HG03025 (cell line): ENCODE data around the gene NECAP2.
"Not testable (repeated sequence)": the region's sequence is repeated elsewhere in the genome, so short reads cannot be mapped to it uniquely, and the experiment has no call there.

ENCODE experiments used
- ATAC-seq: cut with Tn5 transposase; IDR thresholded peaks from one replicate; pipeline ENCODE4 v1.9.1; 2021; ENCODE audit warnings: mild to moderate bottlenecking, moderate library complexity; ENCODE audit not compliant: unreplicated experiment, low FRiP score

Gene NECAP2

DNA sequence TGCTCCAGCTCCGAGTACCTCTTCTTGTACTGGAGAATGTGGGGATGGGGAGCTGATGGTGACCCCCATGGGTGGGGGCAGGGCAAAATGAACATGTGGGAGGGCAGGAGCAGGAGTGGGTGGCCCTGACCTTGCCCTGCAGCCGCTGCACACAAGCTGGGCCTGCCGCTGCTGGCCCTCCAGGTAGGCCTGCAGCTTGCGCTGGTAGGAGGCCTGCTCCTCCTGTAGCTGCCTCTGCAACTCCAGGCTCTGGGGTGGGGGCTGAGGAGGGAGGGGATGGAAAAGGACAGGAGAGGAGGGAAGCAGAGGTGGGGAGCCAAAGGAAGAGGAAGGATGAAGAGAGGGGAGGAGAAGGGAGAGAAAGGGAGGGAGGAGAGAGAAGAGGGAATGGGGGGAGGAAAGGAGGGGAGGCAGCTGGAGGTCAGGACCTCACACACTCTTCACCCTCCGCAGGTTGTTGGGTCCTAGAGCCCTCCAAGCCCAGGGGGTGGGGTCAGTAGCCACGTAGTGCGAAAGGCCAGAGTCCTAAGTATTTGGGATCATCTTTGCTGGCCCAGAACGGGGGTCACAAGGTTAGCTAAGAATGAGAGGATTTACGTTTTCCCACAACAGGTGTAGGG is 50.6 kb downstream of the NECAP2 start:
- ATAC-seq = no peak

DNA sequence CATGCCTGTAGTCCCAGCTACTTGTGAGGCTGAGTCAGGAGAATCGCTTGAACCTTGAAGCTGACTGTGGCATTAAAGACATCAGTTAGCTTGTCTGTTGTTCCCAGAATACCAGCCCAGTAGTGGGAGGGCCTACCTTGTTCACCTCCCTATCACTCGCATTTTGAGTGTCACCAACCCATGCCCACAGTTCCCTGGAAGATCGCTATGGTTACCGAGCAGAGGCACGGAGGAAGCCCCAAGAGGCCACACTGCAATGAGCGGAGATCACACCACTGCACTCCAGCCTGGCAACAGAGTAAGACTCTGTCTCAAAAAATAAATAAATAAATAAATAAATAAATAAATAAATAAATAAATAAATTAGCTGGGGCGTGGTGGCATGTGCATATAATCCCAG is 52.4 kb downstream of the NECAP2 start:
- not testable (repeated sequence) for ATAC-seq

DNA sequence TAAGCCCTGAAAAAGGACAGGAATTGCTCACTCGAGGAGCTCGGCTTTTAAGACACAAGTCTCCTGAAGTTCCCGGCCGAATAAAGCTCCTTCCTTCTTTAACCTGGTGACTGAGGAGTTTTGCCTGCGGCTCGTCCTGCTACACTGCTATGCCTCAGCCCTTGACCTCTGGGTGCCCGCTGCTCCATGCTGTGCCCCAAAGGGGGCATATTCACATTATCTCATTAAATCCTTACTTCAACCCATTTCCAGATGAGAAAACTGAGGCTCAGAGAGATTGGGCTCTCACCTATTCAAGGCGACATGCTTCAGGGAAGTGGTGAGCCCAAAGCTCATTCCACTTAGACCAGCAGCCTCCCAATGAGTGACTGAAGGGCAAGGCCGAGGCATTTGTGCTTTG is 53.2 kb downstream of the NECAP2 start:
- ATAC-seq = not testable (repeated sequence)

DNA sequence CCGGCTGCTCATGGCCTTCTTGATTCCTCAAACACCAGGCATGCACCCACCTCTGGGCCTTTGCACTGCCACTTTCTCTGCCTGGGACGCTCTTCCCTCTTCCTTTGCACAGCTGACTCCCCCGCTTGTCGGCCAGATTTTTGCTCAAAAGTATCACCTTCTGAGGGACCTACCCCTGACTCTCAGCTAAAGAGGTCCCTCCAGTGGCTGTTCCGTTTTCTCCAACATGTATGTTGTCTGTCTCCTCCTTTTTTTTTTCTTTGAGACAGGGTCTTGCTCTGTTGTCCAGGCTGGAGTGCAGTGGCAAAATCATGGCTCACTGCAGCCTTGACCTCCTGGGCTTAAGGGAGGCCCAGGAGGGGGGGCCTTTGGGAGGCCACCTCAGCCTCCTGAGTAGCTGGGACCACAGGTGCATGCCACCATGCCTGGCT is 57.0 kb downstream of the NECAP2 start:
- ATAC-seq = not testable (repeated sequence)

DNA sequence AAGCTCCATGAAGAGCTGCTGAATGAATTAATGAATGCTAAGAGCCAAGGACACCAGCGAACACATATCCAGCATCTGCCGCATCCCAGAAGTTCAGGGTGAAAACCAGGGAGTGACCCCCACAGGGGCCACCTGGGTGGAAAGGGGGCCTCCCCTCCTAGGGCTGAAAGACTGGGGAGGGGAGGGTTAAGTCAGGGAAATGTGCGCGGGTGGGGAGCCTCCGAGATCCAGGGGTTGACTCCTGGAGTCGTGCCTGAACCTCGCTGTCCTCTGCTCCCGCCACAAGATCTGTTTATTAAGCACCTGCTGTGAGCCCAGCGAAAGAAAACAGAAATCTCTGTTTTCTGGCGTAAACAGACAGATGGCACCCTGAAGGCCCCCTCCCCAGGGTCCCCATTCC is 57.5 kb downstream of the NECAP2 start:
- ATAC-seq = not testable (repeated sequence)

DNA sequence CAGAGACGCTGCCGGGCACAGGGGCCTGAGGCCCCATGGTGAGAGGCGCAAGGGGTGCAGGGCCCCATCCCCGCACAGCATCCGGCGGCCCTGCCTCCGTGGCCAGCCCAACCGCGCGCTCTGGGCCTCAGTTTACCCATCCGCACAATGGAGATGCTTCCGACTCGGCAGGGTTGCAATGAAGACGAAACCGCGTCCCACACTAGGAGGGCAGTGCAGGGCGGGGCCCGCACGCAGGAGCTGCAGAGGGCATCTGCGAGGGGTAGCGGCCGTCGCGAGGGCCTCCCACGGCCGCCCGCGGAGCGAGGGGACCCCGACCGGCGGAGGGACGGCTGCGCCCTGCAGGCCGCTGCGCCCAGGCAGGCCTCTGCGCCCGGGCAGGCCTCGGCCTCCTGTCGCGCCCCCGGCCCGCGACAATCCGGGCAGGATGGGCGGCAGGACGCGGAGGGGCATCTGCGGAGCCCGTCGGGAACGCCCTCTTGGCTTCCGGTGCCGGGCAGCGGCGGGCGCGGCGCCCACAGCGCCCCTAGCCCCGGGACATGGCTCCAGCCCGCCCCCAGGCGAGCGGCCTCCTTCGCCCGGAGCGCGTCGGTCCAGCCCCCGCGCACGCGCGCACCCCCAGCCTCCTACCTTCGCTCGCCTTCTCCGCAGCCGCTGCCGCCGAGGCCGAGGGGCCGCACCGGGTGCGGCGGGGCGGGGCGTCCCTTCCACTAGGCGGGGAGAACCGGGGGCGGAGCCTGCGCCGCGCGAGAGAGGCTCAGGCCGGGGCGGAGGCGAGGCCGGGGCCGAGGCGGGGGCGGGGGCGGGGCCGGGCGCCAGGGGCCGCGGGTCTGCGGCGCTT is 58.3 kb downstream of the NECAP2 start:
- peak; percentile 61 for ATAC-seq

DNA sequence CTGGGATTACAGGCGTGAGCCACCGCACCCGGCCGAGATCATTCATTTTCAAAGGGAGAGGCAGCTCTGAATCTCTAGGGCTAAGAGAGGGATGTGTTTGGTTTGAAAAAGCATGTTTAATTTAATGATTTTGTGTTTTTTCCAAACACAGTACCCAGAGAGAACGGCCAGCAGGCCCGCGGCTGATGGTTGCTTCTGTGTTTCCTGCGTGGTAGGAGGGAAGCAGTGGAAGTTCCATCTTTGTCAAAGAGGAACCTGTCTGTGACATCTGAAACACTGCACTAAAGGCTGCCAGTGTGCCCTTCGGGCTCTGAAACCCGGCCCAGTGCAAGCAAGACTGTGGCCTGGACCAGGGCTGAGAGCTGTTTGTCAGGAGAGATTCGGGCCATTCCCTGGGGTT is 59.9 kb downstream of the NECAP2 start:
- not testable (repeated sequence) for ATAC-seq

DNA sequence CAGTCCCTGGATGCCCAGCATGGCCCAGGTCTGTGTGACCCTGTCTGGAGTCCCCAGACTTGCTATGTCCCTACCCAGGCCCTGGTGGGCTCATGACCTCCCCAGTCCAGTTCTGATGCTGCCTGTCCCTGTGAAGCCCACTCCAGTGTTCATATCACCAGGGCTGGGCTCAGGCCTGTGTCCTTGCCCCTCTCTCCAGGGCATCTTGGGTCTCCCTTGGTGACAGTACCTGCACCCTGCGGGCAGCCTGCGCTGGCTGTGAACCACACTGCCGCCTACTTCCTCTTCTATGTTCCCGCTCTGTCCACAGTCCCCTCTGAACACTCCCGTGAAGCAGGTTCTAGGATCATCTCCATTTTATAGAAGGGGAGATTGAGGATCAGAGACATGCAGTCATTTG is 60.5 kb downstream of the NECAP2 start:
- not testable (repeated sequence) for ATAC-seq

DNA sequence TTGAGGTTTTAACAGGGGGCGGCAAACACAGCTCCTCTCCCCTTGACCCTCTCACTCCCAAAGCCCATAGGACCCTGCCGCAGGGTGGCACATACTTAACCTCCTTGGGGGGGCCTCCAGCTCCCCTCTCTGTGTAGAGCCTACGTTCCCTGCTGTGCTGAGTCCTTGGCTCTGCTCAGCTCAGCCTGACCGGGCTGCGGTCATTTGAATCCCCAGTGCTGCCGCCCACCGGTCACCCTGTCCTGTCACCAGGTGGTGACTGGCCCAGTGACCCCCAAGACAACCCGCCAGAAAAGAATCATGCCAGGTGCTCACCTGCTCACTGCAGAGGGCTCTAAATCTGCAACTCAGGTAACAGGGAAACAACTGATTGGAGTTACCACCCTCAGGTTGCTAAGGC is 60.9 kb downstream of the NECAP2 start:
- ATAC-seq = not testable (repeated sequence)

DNA sequence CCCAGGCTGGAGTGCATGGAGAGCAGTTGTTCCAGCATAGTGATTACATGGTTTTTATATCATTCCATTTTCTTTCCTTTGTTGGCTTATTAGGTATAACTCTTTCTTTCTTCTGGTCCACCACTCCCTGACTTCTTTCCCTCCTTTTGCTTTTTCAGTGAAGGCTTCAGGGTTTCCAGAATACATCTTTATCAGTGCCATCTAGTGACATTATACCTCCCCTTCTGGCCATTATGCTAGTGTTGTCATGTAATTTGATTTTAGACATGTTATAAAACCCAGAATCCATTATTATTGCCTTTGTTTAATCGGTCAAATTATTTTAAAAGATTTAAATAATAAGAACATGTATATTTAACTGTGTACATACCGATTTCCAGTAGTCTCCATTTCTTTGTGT is 63.0 kb downstream of the NECAP2 start:
- ATAC-seq = no peak

DNA sequence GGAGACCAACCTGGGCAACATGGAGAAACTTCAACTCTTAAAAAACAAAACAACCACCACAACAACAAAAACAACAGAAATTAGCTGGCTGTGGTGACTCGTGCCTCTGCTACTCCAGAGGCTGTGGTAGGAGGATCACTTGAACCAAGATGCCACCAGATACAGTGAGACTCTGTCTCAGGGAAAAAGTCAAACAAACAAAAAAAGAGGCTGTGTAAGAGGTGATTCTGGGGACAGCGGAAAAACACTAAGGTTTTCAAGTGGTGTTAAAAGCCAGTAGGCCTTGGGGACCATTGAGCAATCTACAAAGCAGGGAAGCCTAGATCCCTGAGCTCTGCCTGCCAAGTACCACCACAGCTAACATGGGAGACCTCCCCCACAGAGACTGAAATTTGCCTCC is 65.3 kb downstream of the NECAP2 start:
- ATAC-seq = not testable (repeated sequence)

DNA sequence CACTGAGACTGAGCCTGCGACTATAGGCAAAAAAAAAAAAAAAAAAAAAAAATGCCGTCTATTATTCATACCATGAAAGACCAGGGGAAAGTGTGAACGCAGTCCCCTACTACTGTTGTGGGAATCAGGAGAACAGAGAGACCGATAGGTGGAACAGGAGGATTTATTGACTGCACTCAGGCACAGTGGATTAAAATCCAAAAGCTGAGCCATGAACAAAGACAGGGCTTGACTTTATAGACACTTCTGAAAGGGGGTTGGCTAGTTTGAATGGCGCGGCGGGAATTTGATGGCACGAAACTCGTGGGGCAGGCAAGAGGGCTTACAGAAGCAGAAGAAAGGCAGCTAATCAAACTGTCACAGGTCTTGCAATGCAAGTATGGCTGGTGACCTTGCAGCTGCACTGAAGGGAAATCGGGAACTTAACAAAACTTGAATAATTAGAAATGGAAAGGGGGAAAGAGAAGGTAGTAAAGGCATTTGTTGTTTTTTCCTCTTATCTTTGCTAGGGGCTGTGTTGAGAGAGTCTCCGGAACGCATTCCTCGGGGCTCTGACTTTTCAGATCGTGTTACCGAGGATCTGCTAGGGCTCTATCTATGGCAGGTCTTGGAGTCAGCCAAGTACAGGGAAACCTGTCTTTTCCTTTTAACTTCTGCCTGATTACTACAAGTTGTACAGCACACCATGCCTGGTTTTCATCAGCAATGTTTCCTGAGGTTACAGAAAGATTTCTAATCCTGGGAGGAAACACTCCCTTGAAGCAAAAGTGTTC is 66.0 kb downstream of the NECAP2 start:
- ATAC-seq = not testable (repeated sequence)

DNA sequence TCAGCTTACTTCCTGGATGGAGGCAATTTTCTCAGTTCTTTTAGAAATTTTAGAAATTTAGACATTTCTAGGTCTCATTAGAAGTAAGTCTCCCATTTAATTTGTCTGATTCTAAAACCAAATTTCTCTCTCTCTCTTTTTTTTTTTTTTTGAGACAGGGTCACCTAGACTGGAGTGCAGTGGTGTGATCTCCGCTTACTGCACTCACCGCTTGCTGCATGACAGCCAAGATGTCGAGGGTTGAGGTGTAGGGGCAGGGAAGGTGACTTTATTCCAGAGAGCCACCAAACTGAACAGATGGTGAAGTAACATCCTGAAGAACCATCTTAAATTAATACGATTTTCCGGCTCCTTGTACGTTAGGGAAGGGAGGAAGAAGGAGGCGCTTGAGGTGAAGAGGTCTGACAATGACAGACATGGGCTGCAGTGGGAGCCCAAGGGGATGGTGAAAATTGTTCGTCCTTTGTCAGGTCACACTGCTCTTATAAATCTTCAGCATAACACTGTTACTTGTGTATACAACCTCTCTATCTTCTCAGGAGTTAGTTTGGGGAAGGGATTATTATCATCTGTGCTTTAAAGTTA is 68.4 kb downstream of the NECAP2 start:
- not testable (repeated sequence) for ATAC-seq
